Mesothelial cell of epicardium (in vitro differentiated cells): ENCODE data around the gene BRME1. TPM values are rescaled to one million over a fixed set of nuclear protein-coding genes. Genes with fewer than 3 reads are reported as not detected.
"Not testable (repeated sequence)": the region's sequence is repeated elsewhere in the genome, so short reads cannot be mapped to it uniquely, and the experiment has no call there.

Experiments used
- DNase-seq, 2 experiments: peaks; one replicate each; pipeline ENCODE4 v3.0.0; 2021; ENCODE audit warnings: low spot score in 2 of 2; ENCODE audit not compliant: unreplicated experiment in 2 of 2
- H3K27ac Mint-ChIP-seq: 2 replicates; pipeline ENCODE4 v1.8.0; 2021; ENCODE audit warnings: mixed read lengths
- H3K27me3 Mint-ChIP-seq: 2 replicates; pipeline ENCODE4 v1.8.0; 2021; ENCODE audit warnings: low read depth, mixed read lengths
- H3K36me3 Mint-ChIP-seq: 2 replicates; pipeline ENCODE4 v1.8.0; 2021; ENCODE audit warnings: mixed read lengths
- H3K4me1 Mint-ChIP-seq: 2 replicates; pipeline ENCODE4 v1.8.0; 2021; ENCODE audit warnings: mixed read lengths
- H3K4me3 Mint-ChIP-seq: 2 replicates; pipeline ENCODE4 v1.8.0; 2021; ENCODE audit warnings: mild to moderate bottlenecking, moderate library complexity, mixed read lengths
- H3K9me3 Mint-ChIP-seq: 2 replicates; pipeline ENCODE4 v1.8.0; 2021; ENCODE audit warnings: mixed read lengths
- total RNA-seq: library from RNA; stranded (reverse); gene quantifications from 3 replicates; pipeline ENCODE4 v1.2.1, GENCODE V29; 2021
- TF ChIP-seq, protein P1 (sequence below): fragments of 200-600 bp; sonication (generic); IDR thresholded peaks from one replicate; pipeline ENCODE4 v1.5.0; 2021; ENCODE audit warnings: antibody characterized with exemption; ENCODE audit not compliant: unreplicated experiment

BRME1 gene
- total RNA-seq, 1 donor from 2014 or later = 6.3 TPM

DNA sequence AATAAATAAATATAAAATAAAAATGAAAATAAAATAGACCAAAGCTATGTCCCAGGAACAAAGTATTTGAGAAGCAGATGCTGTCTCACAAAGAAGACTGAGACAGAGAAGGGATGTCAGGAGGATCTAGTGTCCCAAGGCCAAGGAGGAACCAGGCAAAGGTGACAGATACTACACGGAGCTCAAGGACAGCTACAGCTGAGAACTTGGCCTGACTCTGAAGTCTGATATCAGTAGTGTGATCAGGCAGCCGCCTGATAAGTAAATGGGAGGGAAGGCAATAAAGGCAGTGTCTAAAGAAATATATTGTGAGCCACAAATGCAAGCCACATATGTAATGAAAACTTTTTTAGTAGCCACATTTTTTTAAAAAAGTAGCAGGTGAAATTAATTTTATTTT, 49.4 kb downstream of the BRME1 start:
- H3K36me3 Mint-ChIP-seq = no peaks in the 10 kb centered on the region
- DNase-seq = no peak
- TF ChIP-seq, protein P1, sequence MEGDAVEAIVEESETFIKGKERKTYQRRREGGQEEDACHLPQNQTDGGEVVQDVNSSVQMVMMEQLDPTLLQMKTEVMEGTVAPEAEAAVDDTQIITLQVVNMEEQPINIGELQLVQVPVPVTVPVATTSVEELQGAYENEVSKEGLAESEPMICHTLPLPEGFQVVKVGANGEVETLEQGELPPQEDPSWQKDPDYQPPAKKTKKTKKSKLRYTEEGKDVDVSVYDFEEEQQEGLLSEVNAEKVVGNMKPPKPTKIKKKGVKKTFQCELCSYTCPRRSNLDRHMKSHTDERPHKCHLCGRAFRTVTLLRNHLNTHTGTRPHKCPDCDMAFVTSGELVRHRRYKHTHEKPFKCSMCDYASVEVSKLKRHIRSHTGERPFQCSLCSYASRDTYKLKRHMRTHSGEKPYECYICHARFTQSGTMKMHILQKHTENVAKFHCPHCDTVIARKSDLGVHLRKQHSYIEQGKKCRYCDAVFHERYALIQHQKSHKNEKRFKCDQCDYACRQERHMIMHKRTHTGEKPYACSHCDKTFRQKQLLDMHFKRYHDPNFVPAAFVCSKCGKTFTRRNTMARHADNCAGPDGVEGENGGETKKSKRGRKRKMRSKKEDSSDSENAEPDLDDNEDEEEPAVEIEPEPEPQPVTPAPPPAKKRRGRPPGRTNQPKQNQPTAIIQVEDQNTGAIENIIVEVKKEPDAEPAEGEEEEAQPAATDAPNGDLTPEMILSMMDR = no peak
- H3K4me1 Mint-ChIP-seq = peaks cover 16% of the 10 kb centered on the region
- H3K4me3 Mint-ChIP-seq = no peak overlapping the region
- H3K27me3 Mint-ChIP-seq = no peaks in the 10 kb centered on the region
- H3K27ac Mint-ChIP-seq = peak overlapping the region; percentile 75
- H3K9me3 Mint-ChIP-seq = no peaks in the 10 kb centered on the region

DNA sequence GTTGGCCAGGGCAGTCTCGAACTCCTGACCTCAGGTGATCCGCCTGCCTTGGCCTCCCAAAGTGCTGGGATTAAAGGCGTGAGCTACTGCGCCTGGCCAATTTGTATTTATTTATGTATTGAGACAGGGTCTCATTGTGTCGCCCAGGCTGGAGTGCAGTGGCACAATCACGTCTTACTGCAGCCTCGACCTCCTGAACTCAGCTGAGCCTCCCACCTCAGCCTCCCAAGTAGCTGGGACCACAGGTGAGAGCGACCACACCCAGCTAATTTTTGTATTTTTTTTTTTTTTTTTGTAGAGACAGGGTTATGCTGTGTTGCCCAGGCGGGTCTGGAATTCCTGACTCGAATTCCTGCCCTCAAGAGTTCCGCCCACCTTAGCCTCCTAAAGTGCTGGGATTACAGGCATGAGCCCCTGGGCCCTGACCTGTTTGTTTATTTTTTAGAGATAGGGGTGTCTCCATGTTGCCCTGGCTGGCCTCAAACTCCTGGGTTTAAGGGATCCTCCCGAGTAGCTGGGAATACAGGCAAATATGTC, 53.7 kb downstream of the BRME1 start:
- not testable (repeated sequence) for H3K36me3 Mint-ChIP-seq
- peaks cover 24% of the 10 kb centered on the region for H3K4me1 Mint-ChIP-seq
- peak overlapping the region; percentile 16 for H3K27ac Mint-ChIP-seq

DNA sequence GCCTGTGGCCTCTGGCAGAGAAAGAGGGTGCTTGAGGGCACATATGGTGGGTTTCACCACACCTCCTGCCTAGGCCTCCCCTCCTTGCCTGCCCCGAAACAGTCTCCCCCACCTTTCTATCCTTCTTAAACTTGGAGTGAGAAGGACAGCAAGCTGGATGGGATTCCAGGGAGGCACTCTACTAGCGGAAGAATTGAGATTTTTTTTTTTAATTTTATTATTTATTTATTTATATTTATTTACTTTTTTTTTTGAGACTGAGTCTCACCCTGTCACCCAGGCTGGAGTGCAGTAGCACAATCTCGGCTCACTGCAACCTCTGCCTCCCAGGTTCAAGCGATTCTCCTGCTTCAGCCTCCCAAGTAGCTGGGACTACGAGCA, 54.2 kb downstream of the BRME1 start:
- H3K4me1 Mint-ChIP-seq = peaks cover 26% of the 10 kb centered on the region
- DNase-seq, H3K36me3 Mint-ChIP-seq, H3K4me3 Mint-ChIP-seq, H3K27me3 Mint-ChIP-seq, H3K9me3 Mint-ChIP-seq: not testable (repeated sequence)
- peak overlapping the region; percentile 99 for H3K27ac Mint-ChIP-seq

More for the DNA sequence above, 53.7 kb downstream of the BRME1 start:
- not testable (repeated sequence) for H3K4me3 Mint-ChIP-seq, H3K9me3 Mint-ChIP-seq, DNase-seq, H3K27me3 Mint-ChIP-seq

DNA sequence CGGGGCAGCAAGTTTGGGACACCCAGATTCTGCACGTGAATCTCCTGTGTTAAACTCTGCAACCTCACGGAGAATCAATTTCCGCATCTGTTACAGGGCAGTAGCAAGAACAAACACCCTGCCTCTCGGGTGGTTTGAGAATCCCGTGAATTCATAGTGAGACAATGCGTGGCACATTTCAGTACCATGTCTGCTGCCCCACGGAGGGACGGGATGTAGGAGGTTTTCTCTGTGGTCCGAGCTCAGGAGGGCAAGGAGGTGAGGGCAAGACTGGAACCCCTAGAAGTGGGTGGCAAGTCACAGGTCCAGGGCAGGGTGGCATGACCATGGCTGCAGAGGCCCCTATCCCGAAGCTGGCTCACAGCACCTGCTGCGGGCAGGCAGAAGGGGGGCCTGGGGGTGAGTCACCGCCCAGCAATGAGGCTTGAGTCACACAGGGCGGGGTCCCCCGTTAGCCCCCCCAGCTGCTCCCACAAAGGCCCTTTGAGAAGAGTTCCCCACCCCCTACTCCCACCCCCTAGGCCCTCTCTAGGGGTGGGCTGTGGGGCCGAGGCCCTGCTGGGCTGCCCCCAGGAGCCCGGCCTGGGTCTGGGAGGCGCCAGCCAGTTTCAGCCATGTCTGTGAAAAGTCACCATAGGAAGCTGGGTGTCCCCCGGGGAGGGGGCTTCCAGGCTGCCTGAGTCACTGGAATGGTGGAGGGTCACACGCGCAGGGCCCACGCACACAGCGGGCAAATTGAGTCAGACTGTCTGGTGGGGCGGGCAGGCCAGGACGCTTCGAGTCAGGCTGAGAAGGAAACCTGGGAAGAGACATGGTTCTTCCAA, 54.8 kb downstream of the BRME1 start:
- Mint-ChIP-seq H3K9me3 (no peaks in the 10 kb centered on the region), H3K36me3 (no peaks in the 10 kb centered on the region), H3K27ac (peak overlapping the region; percentile 99), H3K27me3 (no peaks in the 10 kb centered on the region), H3K4me3 (peak overlapping the region; percentile 48), H3K4me1 (peaks cover 29% of the 10 kb centered on the region)
- peak in 1 of 2 experiments; percentile 70 for DNase-seq
- TF ChIP-seq, protein P1 = no peak

DNA sequence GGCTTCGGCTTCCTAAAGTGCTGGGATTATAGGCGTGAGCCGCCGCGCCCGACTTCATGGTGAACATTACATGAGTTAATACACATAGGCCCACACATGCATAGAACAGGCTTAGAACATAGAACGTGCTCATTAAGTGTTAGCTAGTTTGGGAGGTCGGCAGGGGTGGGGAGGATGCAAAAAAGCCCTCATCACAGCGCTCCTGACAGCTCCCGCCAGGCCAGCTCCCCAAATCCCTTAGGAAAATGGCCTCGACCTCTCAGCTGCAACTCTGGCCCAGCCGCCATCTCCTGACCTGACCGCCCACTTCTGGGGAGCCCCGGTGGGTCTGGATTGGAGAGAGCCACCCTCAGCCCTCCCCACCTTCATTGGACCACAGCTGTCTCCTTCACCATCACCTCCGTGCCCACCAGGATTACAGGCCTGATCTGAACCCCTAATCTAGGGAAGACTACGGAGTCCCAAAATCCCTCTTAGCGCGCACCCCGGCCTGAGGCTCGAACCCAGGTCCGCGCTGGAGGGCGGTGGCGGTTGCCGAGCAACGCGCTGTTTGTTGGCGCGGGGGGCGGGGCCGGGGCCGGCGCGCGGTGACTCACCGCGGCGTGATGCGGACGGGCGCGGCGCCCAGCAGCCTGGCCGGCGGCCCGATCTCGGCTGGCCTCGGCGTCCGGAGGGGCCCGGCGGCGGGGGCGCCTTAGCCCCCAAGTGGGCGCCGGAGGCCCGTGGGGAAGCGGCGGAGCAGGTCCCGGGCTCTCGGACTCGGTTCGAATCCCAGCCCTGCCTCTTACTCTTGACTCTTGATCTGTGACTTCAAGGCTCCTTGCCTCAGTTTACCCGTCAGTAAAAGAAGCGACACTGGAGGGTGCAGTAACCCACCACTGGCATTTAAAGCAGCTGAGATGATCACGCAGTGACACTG, 55.7 kb downstream of the BRME1 start:
- Mint-ChIP-seq H3K9me3 (no peaks in the 10 kb centered on the region), H3K4me3 (peak overlapping the region; percentile 48), H3K27ac (peak overlapping the region; percentile 99), H3K27me3 (no peaks in the 10 kb centered on the region), H3K4me1 (peaks cover 32% of the 10 kb centered on the region), H3K36me3 (no peaks in the 10 kb centered on the region)
- TF ChIP-seq, protein P1 = no peak
- peak; percentile 79 to 90 for DNase-seq

DNA sequence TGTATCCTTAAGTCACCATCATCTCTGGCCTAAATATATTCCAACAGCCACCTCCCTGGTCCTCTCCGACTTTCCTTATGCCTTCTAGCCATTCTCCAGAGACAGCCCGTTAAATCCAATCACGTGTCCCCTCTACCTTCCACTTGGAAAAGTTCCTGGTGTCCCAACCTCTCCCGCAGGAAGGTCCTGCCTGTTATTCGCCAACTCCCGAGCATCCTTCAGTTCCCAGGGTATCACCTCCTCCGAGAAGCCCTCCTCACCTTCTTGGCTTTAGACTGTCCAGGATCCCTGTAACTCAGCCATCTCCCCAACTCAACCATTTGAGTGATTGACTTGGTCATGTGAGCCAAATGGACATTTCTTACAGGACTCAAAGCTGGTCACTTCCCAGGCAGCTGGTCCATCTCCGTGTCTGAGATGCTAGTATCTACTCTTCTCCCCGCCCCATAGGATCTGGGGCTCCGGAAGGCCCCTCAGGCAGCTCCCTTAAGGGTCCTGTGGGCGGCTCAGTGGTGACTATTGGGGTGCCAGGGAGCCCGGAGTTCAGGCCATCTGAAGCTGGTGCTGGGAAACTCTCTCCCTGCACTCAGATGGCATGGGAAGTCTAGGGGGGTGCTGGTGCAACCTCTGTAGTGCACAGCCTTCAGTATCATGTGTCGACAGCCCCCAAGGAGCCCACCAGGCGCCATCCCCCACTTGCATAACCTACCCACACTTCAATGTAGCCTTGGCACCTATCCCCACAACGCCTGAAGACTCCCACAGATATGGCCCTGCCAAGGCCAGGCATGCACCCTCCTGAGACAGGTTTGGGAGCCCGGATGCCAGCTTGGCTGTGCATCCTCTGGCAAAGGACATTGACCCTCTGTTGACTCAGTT, 56.9 kb downstream of the BRME1 start:
- Mint-ChIP-seq H3K27me3 (no peaks in the 10 kb centered on the region), H3K27ac (peak overlapping the region; percentile 93), H3K4me3 (peak overlapping the region; percentile 16), H3K4me1 (peaks cover 40% of the 10 kb centered on the region), H3K9me3 (no peaks in the 10 kb centered on the region), H3K36me3 (no peaks in the 10 kb centered on the region)
- no peak for DNase-seq
- TF ChIP-seq, protein P1 = no peak
